Hematopoietic multipotent progenitor cell treated with erythropoietin and hydrocortisone succinate and interleukin-3 and kit ligand, for 17 days (in vitro differentiated cells): ENCODE data around the gene SEZ6L.
A peak's percentile ranks its signal among the peaks of the same experiment; 100 is the strongest.

Experiments
- DNase-seq: peaks from one replicate; pipeline ENCODE4 v3.0.0-alpha.2; 2015; ENCODE audit warnings: low spot score

Gene SEZ6L

GRCh38 chr22:26302726-26303125, 133.5 kb downstream of the SEZ6L start:
- DNase-seq = no peak

- no peak for DNase-seq
These were observed 134.2 kb downstream of the SEZ6L start for GRCh38 chr22:26303475-26303874.

GRCh38 chr22:26304730-26305129, 135.5 kb downstream of the SEZ6L start:
- DNase-seq = no peak

GRCh38 chr22:26308467-26308866, 139.2 kb downstream of the SEZ6L start:
- DNase-seq = no peak

GRCh38 chr22:26310616-26311015, 141.4 kb downstream of the SEZ6L start:
- no peak for DNase-seq

GRCh38 chr22:26313291-26313690, 144.0 kb downstream of the SEZ6L start:
- no peak for DNase-seq

- DNase-seq = no peak
These were observed 144.9 kb downstream of the SEZ6L start for GRCh38 chr22:26314171-26314570.

GRCh38 chr22:26314656-26315055, 145.4 kb downstream of the SEZ6L start:
- DNase-seq = no peak

GRCh38 chr22:26316732-26317285, 147.5 kb downstream of the SEZ6L start:
- DNase-seq = no peak

GRCh38 chr22:26318975-26319374, 149.7 kb downstream of the SEZ6L start:
- no peak for DNase-seq

GRCh38 chr22:26320447-26320846, 151.2 kb downstream of the SEZ6L start:
- DNase-seq = no peak

GRCh38 chr22:26321469-26321913, 152.2 kb downstream of the SEZ6L start:
- DNase-seq = no peak

GRCh38 chr22:26322179-26322905, 153.1 kb downstream of the SEZ6L start:
- DNase-seq = no peak

- DNase-seq = no peak
These were observed 153.8 kb downstream of the SEZ6L start for GRCh38 chr22:26323013-26323412.

GRCh38 chr22:26324150-26324549, 154.9 kb downstream of the SEZ6L start:
- DNase-seq = no peak

- no peak for DNase-seq
These were observed 156.4 kb downstream of the SEZ6L start for GRCh38 chr22:26325641-26326040.

GRCh38 chr22:26326803-26327202, 157.5 kb downstream of the SEZ6L start:
- no peak for DNase-seq

- DNase-seq = no peak
These were observed 158.0 kb downstream of the SEZ6L start for GRCh38 chr22:26327306-26327705.

- DNase-seq = no peak
These were observed 159.0 kb downstream of the SEZ6L start for GRCh38 chr22:26328221-26328620.

GRCh38 chr22:26330971-26331625, 161.8 kb downstream of the SEZ6L start:
- DNase-seq = peak; percentile 45

- DNase-seq = no peak
These were observed 164.0 kb downstream of the SEZ6L start for GRCh38 chr22:26333088-26333800.

GRCh38 chr22:26334232-26334631, 165.0 kb downstream of the SEZ6L start:
- no peak for DNase-seq

GRCh38 chr22:26336773-26337172, 167.5 kb downstream of the SEZ6L start:
- no peak for DNase-seq
